Measurements from ENCODE around the gene POU6F1. TPM values are rescaled to one million over a fixed set of nuclear protein-coding genes. Genes with fewer than 3 reads are reported as not detected.

The POU6F1 gene
- total RNA-seq, 4 donors from 2014 or later: 13.3 to 27.2 (median 16.9) TPM

- Histone ChIP-seq H3K4me1 (peaks cover 17 to 29% (median 25%) of the 10 kb centered on the region in 4 donors), H3K36me3 (peaks cover 0 to 6% (median under 1%) of the 10 kb centered on the region in 4 donors), H3K27ac (replicated peaks in 1 of 4) (peak overlapping the region; percentile 97 to 100 (median 99)), H3K4me3 (peak overlapping the region; percentile 80 to 98 (median 96)), H3K9me3 (no peaks in the 10 kb centered on the region), H3K27me3 (no peaks in the 10 kb centered on the region)
- DNase-seq (ENCODE audit: extremely low spot score): no peak
- intact Hi-C loops (cut with DNase I): loop anchor here (2.0 to 5.0 kb wide), 3 partner anchors 20 to 136 kb away; partner anchors contain the start of genes CSRNP2, DAZAP2 and TFCP2
- no peak for TF ChIP-seq CTCF (IDR thresholded peaks at IDR 0.05)
- no peak for TF ChIP-seq EP300 (IDR thresholded peaks at IDR 0.05)
- TF ChIP-seq POLR2AphosphoS5 (IDR thresholded peaks at IDR 0.05): no peak
- TF ChIP-seq POLR2A (IDR thresholded peaks at IDR 0.05; ENCODE audit: low read depth): no peak
- 70% methylated on average over 10 of the region's 10 CpGs for WGBS
These were observed 822 bp upstream of the POU6F1 start for GRCh38 chr12:51218607-51219161.

DNA sequence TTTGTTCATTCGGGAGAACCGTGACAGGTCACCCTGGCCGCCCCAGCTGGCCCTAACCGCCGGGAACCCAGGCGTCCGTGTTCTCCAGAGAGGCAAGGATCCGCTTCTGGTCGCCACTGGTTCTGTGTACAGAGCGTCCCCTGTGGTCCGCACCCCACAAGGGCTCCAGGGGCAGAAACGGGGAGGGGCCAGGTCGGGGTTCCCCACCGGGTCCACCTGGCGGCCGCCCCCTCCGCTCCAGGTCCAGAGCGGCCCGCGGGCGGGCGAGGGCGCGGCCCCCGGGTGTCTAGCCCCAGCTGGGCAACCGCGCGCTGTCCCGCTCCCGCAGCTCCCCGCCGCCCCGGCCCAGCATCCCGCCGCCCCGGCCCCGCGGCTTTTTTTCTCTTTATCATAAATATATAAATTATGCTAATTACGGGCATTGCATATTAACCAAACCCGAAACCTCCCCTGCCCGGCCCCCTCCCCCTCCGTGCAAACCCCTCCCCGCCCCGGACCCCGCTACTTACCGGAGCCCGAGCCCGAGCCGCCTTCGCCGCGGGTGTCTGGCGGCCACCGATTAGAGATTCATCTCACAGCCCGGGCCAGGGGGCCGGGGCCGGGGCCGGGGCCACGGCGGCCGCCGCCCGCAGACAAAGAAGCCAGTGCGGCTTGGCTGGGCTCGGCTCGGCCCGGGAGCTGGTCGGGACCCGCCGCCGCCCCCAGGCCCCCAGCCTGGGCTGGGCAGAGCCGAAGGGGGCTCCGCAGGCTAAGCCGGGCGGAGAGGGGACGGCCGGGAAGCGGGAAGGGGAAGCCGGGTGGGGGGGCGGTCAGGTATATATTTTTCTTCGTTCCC lies 512 bp downstream of the POU6F1 start:
- TF ChIP-seq POLR2A (IDR thresholded peaks at IDR 0.05; ENCODE audit: low read depth): no peak
- TF ChIP-seq EP300 (IDR thresholded peaks at IDR 0.05): no peak
- peak in 2 of 3 experiments; percentile 26 to 29 for TF ChIP-seq CTCF (IDR thresholded peaks at IDR 0.05)
- peak; percentile 15 to 24 for TF ChIP-seq POLR2AphosphoS5 (IDR thresholded peaks at IDR 0.05)
- Histone ChIP-seq H3K9me3 (no peaks in the 10 kb centered on the region), H3K36me3 (peaks cover 0 to 8% (median 2%) of the 10 kb centered on the region in 4 donors), H3K4me3 (peak overlapping the region; percentile 80 to 98 (median 96)), H3K27me3 (no peaks in the 10 kb centered on the region), H3K4me1 (peaks cover 17 to 29% (median 24%) of the 10 kb centered on the region in 4 donors), H3K27ac (replicated peaks in 1 of 4) (peak overlapping the region; percentile 97 to 100 (median 99))
- intact Hi-C loops (cut with DNase I): loop anchor here (5.0 kb wide), 2 partner anchors 45 to 135 kb away; partner anchors contain the start of genes CSRNP2 and TFCP2
- under 1% methylated on average over 49 of the region's 81 CpGs for WGBS
- peak; percentile 94 for DNase-seq (ENCODE audit: extremely low spot score)

- WGBS: 37% methylated on average over 7 of the region's 7 CpGs
These were observed 1.2 kb downstream of the POU6F1 start for GRCh38 chr12:51216642-51217041.

GRCh38 chr12:51214895-51215294 lies 3.0 kb downstream of the POU6F1 start:
- TF ChIP-seq EP300 (IDR thresholded peaks at IDR 0.05) (no peak), POLR2A (IDR thresholded peaks at IDR 0.05; ENCODE audit: low read depth) (no peak), POLR2AphosphoS5 (IDR thresholded peaks at IDR 0.05) (no peak), CTCF (IDR thresholded peaks at IDR 0.05) (no peak)
- H3K27ac ChIP-seq (replicated peaks in 1 of 4): no peak overlapping the region
- peaks cover 17 to 29% (median 24%) of the 10 kb centered on the region in 4 donors for H3K4me1 ChIP-seq
- no peaks in the 10 kb centered on the region for H3K9me3 ChIP-seq
- peaks cover 0 to 14% (median 6%) of the 10 kb centered on the region in 4 donors for H3K36me3 ChIP-seq
- 94% methylated on average over 5 of the region's 5 CpGs for WGBS
- intact Hi-C loops (cut with DNase I): loop anchor here (5.0 kb wide), 2 partner anchors 43 to 133 kb away; partner anchors contain the start of genes CSRNP2 and TFCP2
- no peak overlapping the region for H3K4me3 ChIP-seq
- no peak for DNase-seq (ENCODE audit: extremely low spot score)
- H3K27me3 ChIP-seq: no peaks in the 10 kb centered on the region

More at GRCh38 chr12:51216642-51217041, 1.2 kb downstream of the POU6F1 start:
- peak overlapping the region; percentile 97 to 100 (median 99) for H3K27ac ChIP-seq (replicated peaks in 1 of 4)
- H3K27me3 ChIP-seq: no peaks in the 10 kb centered on the region
- no peaks in the 10 kb centered on the region for H3K9me3 ChIP-seq
- intact Hi-C loops (cut with DNase I): loop anchor here (5.0 kb wide), 2 partner anchors 44 to 134 kb away; partner anchors contain the start of genes CSRNP2 and TFCP2
- H3K36me3 ChIP-seq: peaks cover 0 to 8% (median 2%) of the 10 kb centered on the region in 4 donors
- no peak for DNase-seq (ENCODE audit: extremely low spot score)
- H3K4me1 ChIP-seq: peaks cover 17 to 29% (median 24%) of the 10 kb centered on the region in 4 donors
- H3K4me3 ChIP-seq: peak overlapping the region; percentile 80 to 98 (median 96)
- TF ChIP-seq EP300 (IDR thresholded peaks at IDR 0.05) (no peak), CTCF (IDR thresholded peaks at IDR 0.05) (no peak), POLR2A (IDR thresholded peaks at IDR 0.05; ENCODE audit: low read depth) (no peak), POLR2AphosphoS5 (IDR thresholded peaks at IDR 0.05) (no peak)

Data from esophagus muscularis mucosa (tissue), 4 donors.